SK-MEL-5 (cell line): ENCODE results near the gene PCDHB5. TPM values are rescaled to one million over a fixed set of nuclear protein-coding genes. Genes with fewer than 3 reads are reported as not detected.
"Not testable (repeated sequence)": the region's sequence is repeated elsewhere in the genome, so short reads cannot be mapped to it uniquely, and the experiment has no call there.

Experiments used
- DNase-seq: peaks from one replicate; pipeline ENCODE4 v3.0.0-alpha.2; 2016; ENCODE audit warnings: low read depth, low spot score
- in situ Hi-C: cut with HindIII; loops from 2 replicates; pipeline ENCODE4 v1.10.0; 2016; ENCODE audit warnings: low sequenced_read_pairs, high pct_unique_total_duplicates, low pct_unique_long_range_greater_than_20kb
- total RNA-seq: library from RNA; depleted of rRNA; stranded (reverse); fragments of >200 nt; shearing (Covaris generic); gene quantifications from 2 replicates; pipeline ENCODE4 v1.2.3, GENCODE V29; 2014

The PCDHB5 gene
- total RNA-seq, 1 experiment from 2014 or later, result 3.1 TPM

DNA sequence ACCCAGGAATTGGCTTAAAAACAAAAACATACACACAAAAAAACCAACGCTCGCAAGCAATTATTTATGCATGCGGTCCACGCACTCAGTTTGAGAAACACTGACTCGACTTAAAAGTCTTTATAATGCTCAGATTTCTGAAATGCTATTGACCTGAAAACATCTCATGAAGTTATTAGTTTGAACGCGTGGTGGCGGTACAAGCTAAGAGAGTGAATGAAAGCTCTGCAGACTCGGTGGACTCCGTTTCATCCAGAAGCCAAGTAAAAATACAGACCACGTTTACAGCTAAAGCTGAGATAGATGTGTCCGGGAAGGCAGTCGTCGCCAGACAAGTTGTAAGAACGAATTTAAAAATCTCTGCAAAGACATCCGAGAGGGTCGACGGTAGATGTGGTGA lies 14.8 kb downstream of the PCDHB5 start, which contains the start of gene PCDHB6:
PCDHB6 (plus strand) TSS at position 246 of the 400 bp plus-strand sequence. CDS start 201 bp downstream, outside the sequence.
- in situ Hi-C loops, result no loop called here
- peak; percentile 67 for DNase-seq

DNA sequence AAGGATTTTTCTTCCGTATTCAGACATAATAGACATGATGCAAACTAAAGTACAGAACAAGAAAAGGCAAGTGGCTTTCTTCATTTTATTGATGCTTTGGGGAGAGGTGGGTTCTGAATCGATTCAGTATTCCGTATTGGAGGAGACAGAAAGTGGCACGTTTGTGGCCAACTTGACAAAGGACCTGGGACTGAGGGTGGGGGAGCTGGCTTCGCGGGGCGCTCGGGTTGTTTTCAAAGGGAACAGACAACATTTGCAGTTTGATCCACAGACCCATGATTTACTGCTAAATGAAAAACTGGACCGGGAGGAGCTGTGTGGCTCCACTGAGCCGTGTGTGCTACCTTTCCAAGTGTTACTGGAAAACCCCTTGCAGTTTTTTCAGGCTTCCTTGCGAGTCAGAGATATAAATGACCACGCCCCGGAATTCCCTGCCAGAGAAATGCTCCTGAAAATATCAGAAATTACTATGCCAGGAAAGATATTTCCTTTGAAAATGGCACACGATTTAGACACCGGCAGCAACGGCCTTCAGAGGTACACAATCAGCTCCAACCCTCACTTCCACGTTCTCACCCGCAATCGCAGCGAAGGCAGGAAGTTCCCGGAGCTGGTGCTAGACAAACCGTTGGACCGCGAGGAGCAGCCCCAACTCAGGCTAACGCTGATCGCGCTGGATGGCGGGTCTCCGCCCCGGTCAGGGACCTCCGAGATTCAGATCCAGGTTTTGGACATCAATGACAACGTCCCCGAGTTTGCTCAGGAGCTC lies 15.4 kb downstream of the PCDHB5 start:
- in situ Hi-C loops, result no loop called here
- no peak for DNase-seq

DNA sequence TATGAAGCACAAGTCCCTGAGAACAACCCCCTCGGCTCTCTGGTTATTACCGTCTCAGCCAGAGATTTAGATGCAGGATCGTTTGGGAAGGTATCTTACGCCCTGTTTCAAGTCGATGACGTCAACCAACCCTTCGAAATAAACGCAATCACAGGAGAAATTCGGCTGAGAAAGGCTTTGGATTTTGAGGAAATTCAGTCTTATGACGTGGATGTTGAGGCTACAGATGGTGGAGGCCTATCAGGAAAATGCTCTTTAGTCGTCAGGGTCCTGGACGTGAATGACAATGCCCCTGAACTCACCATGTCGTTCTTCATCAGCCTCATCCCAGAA lies 16.0 kb downstream of the PCDHB5 start:
- in situ Hi-C loops, result no loop called here
- DNase-seq, result no peak

DNA sequence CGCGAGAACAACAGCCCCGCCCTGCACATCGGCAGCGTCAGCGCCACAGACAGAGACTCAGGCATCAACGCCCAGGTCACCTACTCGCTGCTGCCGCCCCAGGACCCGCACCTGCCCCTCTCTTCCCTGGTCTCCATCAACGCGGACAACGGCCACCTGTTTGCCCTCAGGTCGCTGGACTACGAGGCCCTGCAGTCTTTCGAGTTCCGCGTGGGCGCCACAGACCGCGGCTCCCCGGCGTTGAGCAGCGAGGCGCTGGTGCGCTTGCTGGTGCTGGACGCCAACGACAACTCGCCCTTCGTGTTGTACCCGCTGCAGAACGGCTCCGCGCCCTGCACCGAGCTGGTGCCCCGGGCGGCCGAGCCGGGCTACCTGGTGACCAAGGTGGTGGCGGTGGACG lies 16.6 kb downstream of the PCDHB5 start:
- DNase-seq, in situ Hi-C loops: not testable (repeated sequence)

DNA sequence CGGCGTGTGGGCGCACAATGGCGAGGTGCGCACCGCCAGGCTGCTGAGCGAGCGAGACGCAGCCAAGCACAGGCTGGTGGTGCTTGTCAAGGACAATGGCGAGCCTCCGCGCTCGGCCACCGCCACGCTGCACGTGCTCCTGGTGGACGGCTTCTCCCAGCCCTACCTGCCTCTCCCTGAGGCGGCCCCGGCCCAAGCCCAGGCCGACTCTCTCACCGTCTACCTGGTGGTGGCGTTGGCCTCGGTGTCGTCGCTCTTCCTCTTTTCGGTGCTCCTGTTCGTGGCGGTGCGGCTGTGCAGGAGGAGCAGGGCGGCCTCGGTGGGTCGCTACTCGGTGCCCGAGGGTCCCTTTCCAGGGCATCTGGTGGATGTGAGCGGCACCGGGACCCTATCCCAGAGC lies 17.1 kb downstream of the PCDHB5 start:
- DNase-seq, in situ Hi-C loops: not testable (repeated sequence)

DNA sequence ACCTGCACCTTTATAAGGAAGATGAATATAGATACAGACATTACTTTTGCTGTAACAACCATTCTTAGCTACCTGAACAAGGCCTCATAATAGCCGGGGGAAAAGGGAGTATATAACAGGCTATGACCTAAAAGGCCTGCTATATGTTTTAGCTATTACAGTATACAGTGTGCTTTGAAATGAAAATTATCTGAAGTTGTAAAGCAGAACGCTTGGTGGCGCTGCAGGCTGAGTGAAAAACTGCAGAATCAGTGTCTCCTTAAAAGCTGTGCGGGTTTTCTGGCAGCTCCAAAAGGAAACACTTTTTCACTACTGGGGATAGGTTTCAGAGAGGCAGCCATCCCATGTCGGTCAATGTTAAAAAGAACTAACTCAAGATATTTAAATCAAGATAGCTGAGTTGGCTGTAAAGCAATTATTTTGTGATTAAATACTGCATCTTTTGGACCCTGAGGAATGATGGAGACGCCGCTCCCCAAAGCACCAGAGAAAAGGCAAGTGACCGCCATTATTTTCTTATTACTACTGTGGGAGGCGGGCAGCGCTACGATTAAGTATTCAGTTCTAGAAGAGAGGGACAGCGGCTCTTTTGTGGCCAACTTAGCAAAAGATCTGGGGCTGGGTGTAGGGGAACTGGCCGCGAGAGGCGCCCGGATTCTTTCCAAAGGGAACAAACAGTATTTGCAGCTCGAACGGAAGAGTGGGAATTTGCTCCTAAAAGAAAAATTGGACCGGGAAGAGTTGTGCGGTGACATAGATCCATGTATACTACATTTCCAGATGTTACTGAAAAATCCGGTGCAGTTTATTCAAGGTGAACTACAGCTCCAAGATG lies 20.8 kb downstream of the PCDHB5 start:
- peak; percentile 54 for DNase-seq
- in situ Hi-C loops, result no loop called here

DNA sequence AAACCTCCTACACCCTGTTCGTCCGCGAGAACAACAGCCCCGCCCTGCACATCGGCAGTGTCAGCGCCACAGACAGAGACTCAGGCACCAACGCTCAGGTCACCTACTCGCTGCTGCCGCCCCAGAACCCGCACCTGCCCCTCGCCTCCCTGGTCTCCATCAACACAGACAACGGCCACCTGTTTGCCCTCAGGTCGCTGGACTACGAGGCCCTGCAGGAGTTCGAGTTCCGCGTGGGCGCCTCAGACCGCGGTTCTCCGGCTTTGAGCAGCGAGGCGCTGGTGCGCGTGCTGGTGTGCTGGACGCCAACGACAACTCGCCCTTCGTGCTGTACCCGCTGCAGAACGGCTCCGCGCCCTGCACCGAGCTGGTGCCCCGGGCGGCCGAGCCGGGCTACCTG lies 22.4 kb downstream of the PCDHB5 start:
- in situ Hi-C loops, DNase-seq: not testable (repeated sequence)

DNA sequence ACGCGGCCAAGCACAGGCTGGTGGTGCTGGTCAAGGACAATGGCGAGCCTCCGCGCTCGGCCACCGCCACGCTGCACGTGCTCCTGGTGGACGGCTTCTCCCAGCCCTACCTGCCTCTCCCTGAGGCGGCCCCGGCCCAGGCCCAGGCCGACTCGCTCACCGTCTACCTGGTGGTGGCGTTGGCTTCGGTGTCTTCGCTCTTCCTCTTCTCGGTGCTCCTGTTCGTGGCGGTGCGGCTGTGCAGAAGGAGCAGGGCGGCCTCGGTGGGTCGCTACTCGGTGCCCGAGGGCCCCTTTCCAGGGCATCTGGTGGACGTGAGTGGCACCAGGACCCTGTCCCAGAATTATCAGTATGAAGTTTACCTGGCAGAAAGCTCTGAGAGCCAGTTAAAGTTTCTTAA lies 22.9 kb downstream of the PCDHB5 start:
- in situ Hi-C loops, DNase-seq: not testable (repeated sequence)

DNA sequence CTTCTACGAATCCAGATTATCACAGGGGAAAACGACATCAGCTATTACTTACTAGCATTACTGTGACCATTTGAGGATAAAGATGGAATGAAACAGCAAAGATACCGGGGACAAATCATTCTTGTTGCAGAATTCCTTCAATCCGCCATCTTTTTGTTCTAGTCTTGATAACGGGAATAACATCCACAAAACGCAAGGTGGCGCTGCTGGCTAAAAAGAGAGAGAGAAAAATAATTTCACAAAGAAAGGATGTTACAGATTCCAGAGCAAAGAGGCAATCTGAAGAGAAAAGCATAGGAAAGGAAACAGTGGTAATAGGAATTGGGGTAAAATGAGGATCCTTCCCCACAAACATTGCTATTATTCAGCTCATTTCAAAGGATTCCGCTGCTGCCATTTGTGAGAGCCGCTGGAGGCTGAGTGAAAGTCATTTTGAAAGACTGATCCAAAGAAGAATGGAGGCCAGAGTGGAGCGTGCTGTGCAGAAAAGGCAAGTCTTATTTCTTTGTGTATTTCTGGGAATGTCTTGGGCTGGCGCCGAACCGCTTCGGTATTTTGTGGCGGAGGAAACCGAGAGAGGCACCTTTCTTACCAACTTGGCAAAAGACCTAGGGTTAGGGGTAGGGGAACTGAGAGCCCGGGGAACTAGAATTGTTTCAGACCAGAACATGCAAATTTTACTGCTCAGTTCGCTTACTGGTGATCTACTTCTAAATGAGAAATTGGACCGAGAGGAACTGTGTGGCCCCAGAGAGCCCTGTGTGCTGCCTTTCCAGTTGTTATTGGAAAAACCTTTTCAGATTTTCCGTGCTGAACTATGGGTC lies 37.6 kb downstream of the PCDHB5 start, which contains the start of gene PCDHB7:
PCDHB7 (plus strand) TSS at position 264 of the 824 bp plus-strand sequence; CDS start at position 456, 192 bp downstream.
- in situ Hi-C loops, result no loop called here
- DNase-seq, result peak; percentile 70

DNA sequence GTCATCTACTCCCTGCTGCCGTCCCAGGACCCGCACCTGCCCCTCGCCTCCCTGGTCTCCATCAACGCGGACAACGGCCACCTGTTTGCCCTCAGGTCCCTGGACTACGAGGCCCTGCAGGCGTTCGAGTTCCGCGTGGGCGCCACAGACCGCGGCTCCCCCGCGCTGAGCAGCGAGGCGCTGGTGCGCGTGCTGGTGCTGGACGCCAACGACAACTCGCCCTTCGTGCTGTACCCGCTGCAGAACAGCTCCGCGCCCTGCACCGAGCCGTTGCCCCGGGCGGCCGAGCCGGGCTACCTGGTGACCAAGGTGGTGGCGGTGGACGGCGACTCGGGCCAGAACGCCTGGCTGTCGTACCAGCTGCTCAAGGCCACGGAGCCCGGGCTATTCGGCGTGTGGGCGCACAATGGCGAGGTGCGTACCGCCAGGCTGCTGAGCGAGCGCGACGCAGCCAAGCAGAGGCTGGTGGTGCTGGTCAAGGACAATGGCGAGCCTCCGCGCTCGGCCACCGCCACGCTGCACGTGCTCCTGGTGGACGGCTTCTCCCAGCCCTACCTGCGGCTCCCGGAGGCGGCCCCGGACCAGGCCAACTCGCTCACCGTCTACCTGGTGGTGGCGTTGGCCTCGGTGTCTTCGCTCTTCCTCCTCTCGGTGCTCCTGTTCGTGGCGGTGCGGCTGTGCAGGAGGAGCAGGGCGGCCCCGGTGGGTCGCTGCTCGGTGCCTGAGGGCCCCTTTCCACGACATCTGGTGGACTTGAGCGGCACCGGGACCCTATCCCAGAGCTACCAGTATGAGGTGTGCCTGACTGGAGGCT lies 39.5 kb downstream of the PCDHB5 start:
- DNase-seq, in situ Hi-C loops: not testable (repeated sequence)

DNA sequence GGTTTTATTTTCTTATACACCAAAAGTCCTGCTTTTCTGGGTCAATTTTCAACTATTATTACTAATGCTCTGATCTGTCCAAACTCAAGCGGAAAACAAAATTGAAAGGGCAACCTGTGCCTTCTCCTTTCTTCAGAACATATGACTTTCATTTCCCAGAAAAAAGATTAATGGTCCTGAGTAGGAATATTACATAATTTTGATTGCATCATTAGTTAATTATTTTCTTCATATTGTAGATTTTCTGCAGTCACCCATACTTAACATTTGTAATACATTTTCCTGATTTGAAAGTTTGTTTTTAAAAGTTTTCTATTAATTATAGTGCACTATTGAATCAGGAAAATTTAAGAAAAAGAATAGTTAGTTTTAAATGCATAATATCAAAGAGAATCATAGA lies 40.9 kb downstream of the PCDHB5 start:
- DNase-seq, result no peak
- in situ Hi-C loops, result no loop called here

DNA sequence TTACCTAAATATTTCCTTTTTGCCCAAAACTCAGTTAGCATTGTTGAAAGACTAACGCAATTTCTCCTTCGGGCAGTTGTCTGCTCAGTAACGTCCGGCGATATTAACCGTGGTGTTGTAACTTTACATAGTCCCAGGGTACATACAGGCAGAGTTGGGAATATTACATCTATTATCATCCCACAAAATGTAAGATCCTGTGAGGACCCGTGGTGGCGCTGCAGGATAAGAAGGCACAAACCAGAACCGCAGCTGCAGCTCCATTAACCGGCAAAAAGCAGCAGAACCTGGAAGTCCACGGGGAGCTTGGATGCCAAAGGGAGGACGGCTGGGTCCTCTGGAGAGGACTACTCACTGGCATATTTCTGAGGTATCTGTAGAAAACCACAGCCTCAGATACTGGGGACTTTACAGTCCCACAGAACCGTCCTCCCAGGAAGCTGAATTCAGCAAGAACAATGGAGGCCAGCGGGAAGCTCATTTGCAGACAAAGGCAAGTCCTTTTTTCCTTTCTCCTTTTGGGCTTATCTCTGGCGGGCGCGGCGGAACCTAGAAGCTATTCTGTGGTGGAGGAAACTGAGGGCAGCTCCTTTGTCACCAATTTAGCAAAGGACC lies 42.7 kb downstream of the PCDHB5 start, which contains the start of gene PCDHB8:
PCDHB8 (plus strand) TSS at position 214 of the 615 bp plus-strand sequence; CDS start at position 459, 245 bp downstream.
- in situ Hi-C loops, result not testable (repeated sequence)
- DNase-seq, result peak; percentile 62

DNA sequence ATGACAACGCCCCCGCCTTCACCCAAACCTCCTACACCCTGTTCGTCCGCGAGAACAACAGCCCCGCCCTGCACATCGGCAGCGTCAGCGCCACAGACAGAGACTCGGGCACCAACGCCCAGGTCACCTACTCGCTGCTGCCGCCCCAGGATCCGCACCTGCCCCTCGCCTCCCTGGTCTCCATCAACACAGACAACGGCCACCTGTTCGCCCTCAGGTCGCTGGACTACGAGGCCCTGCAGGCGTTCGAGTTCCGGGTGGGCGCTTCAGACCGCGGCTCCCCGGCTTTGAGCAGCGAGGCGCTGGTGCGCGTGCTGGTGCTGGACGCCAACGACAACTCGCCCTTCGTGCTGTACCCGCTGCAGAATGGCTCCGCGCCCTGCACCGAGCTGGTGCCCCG lies 44.4 kb downstream of the PCDHB5 start:
- DNase-seq, in situ Hi-C loops: not testable (repeated sequence)

DNA sequence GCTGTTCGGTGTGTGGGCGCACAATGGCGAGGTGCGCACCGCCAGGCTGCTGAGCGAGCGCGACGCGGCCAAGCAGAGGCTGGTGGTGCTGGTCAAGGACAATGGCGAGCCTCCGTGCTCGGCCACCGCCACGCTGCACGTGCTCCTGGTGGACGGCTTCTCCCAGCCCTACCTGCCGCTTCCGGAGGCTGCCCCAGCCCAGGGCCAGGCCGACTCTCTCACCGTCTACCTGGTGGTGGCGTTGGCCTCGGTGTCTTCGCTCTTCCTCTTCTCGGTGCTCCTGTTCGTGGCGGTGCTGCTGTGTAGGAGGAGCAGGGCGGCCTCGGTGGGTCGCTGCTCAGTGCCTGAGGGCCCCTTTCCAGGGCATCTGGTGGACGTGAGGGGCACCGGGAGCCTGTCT lies 44.9 kb downstream of the PCDHB5 start:
- DNase-seq, in situ Hi-C loops: not testable (repeated sequence)

DNA sequence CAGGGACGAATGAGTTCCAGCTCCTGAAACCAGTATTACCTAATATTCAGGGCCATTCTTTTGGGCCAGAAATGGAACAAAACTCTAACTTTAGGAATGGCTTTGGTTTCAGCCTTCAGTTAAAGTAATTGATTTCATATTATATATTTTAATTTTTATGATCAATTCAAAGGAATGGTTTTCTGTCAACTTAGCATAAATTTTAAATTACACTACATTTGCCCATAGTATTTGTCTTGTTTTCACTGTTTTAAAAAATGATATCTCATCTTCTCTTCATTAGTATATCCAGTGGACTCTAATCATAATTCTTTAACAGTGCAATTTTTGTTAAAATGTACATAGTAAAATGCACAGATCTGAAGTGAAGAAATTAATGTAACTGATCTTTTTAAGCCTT lies 45.3 kb downstream of the PCDHB5 start:
- in situ Hi-C loops, result no loop called here
- no peak for DNase-seq

DNA sequence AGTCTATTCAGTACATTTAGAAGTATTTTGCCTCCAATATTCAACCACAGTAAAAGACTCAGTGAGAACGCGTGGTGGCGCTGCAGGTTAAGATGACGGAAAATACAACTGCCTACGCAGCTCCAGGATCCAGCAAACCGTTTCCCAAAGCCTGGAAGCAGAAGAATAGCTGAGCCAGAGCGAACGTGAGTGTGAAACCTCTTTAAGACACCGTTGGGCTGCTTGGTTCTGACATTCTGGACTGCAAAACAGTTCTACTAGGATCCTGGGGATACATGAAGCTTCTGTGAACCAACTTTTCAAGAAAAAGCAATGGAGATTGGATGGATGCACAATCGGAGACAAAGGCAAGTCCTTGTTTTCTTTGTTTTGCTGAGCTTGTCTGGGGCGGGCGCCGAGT lies 47.2 kb downstream of the PCDHB5 start, which contains the start of gene PCDHB16:
PCDHB16 (plus strand) TSS at position 140 of the 400 bp plus-strand sequence; CDS start at position 313, 173 bp downstream.
- in situ Hi-C loops, result no loop called here

More for the DNA sequence above, 47.2 kb downstream of the PCDHB5 start, which contains the start of gene PCDHB16:
- peak; percentile 75 for DNase-seq
